HK-2 (cell line): ENCODE results near the gene TNFRSF9.
A peak's percentile ranks its signal among the peaks of the same experiment; 100 is the strongest.
"Not testable (repeated sequence)": the region's sequence is repeated elsewhere in the genome, so short reads cannot be mapped to it uniquely, and the experiment has no call there.

ENCODE experiments used
- DNase-seq: peaks from one replicate; pipeline ENCODE4 v3.0.0-alpha.2; 2018; ENCODE audit not compliant: unreplicated experiment

Gene TNFRSF9

GRCh38 chr1:7940745-7941436 lies at the start of gene TNFRSF9:
Gene TNFRSF9 (minus strand): TSS chr1:7940839. CDS start chr1:7939994, 845 bp downstream.
- peak; percentile 65 for DNase-seq

DNA sequence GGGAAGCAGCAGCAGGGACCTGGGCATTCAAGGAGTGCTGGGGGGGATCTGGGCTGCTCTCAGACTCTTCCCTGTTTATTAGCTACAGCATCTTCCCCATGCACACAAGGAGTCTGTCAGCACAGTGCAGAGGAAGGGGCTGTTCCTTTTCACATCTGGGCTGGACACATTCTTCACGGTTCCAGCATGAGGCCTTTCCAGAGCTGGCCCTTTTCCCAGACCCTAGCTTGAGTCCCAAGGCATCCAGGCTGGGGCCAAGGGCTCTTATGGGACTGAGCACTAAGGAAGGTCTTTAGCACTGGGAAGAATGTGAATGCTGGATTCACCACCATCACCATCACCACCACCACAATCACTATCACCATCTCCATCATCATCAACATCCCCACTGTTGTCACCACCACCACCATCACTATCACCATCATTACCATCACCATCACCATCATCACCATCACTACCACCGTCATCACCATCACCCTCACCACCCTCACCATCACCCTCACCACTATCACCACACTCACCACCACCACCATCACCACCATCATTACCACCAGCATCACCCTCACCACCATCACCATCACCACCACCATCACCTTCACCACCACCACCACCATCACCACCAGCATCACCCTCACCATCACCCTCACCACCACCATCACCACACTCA lies 49.3 kb upstream of the TNFRSF9 start:
- no peak for DNase-seq

DNA sequence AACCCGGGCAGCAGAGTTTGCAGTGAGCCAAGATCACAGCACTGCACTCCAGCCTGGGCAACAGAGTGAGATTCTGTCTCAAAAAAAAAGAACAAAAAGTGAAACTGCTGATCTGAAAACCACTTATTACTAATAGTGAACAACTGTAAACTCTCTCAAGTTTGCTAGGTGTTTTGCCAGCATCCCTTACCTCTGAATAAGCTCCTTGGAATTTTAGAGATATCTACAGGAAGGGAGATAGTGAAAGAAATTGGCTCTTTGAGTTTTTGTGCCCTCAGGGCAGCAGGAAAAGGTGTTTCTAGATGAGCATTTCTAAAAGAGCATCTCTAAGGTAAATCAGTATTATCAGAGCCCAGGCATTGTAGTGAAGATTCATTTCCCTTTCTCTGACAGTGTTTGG lies 47.9 kb upstream of the TNFRSF9 start:
- no peak for DNase-seq

DNA sequence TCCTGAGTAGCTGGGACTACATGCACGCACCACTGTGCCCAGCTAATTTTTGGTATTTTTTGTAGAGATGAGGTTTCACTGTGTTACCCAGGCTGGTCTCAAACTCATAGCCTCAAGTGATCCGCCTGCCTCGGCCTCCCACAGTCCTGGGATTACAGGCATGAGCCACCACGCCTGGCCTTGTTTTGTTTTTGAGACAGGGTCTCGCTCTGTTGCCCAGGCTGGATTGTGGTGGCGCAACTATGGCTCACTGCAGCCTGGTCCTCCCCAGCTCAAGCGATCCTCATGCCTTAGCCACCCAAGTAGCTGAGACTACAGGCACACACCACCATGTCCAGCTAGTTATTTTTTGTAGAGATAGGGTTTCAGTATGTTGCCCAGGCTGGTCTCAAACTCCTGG lies 46.9 kb upstream of the TNFRSF9 start:
- DNase-seq = no peak

- no peak for DNase-seq
These were observed 45.4 kb upstream of the TNFRSF9 start for GRCh38 chr1:7985851-7986612.

DNA sequence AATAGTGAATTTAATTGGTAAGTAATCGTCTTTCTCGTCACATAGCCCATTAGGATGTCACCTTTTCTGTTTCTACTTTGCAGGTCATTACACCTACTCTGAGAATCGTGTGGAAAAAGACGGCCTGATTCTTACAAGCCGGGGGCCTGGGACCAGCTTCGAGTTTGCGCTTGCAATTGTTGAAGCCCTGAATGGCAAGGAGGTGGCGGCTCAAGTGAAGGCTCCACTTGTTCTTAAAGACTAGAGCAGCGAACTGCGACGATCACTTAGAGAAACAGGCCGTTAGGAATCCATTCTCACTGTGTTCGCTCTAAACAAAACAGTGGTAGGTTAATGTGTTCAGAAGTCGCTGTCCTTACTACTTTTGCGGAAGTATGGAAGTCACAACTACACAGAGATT lies 44.2 kb upstream of the TNFRSF9 start:
- DNase-seq = no peak

DNA sequence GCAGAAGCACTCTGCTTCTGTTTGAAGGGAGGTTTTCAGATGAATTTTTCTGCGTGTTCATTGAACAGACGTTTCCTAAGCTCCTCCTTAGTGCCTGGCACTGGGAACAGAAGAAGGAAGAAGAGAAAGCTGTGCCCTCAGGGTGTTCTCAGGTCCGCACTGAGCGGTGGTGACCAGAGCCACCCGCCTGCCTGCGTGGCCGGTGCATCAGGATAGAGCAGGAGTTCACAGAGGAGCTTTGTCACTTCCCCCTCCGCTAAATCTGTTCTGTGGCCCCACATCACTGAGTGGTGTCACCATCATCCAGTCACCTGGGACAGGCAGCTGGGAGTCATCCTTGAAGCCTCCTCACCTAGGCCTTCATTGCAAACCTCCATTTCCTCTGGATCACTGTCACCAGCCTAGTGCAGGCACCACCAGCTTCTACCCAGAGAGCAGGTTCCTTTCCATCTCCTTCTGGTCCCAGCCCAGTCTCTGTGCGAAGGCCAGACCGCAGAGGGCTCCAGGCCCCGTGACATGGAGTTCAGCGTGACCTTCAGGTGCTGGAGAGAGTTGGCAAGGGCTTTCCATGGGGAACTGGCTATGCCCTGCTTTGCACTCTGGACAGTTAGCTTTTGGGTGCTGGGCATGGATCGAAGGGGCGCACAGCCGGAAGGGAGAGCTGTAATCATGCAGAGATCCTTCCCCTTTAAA lies 42.6 kb upstream of the TNFRSF9 start:
- no peak for DNase-seq

DNA sequence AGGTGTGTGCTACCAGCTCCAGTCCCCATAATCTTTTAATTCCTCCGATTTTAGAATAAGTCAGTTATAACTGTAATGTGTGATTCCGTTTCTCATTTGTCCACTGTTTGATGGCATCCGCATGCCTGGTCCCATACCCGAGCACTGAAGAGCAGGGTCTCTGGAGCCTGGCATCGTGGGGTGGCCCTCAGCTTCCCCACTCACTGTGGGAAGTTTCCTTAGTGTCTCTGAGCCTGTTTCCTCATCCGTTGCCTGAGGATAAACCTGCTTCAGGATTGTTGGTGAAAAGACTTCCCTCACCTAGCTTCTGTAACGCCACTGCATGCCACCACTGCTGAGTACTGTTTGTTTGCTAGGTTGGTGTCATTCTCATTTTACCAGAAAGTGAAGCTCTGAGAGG lies 40.3 kb upstream of the TNFRSF9 start:
- no peak for DNase-seq

GRCh38 chr1:7975212-7975865 lies 34.7 kb upstream of the TNFRSF9 start:
- DNase-seq = peak; percentile 76

DNA sequence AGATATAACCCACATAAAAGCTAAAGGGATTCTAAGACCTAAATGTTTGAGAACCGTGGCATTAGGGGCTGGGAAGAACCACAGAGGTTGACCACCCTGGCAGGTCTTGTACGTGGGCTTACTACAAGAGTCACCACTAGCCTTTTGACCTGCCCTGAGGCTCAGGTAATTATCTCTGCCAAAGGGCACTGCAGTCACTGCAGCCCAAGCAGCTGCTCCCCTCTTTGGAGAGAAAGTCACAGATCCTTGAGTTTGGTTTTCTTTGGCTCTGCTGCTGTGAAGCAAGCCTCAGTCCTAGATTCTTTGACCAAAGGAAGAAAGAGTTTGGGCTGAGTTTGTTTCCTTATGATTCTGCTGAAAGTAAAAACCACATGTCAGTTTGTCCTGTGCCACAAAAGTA lies 32.4 kb upstream of the TNFRSF9 start:
- no peak for DNase-seq

- no peak for DNase-seq
These were observed 31.6 kb upstream of the TNFRSF9 start for GRCh38 chr1:7972285-7972684.

- DNase-seq = no peak
These were observed 30.4 kb upstream of the TNFRSF9 start for GRCh38 chr1:7971024-7971423.

DNA sequence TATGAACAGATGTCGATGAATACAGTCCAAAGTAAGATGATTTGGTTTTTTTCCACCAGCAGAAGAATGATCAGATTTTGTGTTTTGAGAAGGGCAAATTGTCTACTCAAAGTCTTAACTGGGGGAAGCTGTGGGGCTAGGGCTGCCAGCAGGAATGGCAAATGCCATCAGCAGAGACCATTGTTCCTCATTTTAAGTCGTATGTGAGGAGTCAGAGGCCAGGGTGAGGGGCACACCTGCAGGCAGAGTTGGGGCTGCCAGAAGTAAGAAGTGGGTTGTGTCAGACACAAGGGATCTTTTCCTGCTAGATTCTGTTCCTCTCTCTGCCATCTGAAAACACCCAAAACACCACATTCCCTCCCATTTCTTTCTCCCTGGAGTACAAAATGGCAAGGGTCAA lies 29.6 kb upstream of the TNFRSF9 start:
- DNase-seq = no peak

DNA sequence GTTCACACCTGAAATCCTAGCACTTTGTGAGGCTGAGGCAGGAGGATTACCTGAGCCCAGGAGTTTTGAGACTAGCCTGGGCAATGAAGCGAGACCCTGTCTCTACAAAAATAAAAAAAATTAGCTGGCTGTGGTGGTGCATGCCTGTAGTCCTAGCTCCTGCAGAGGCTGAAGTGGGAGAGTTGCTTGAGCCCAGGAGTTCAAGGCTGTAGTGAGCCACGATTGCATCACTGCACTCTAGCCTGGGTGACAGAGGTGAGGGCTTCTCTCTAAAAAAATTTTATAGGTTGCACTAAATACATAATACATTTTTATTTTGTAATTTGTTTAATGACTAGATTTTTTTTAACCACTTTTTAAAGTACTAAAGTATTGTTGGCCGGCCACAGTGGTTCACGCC lies 27.0 kb upstream of the TNFRSF9 start:
- DNase-seq = no peak

DNA sequence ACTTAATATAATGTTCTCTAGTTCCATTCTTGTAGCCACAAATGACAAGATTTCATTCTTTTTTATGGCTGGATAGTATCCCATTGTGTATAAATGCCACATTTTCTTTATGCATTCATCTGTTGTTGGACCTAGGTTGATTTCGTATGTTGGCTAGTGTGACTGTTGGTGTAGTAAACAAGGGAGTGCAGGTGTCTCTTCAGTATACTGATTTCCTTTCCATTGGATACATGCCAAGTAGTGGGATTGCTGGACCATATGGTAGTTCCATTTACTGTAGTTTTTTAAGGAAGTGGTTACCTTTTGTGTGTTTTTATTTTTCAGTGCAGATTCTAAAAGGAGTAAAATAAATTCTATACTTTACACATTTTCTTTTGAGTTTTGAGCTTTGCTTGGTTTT lies 26.6 kb upstream of the TNFRSF9 start:
- no peak for DNase-seq

DNA sequence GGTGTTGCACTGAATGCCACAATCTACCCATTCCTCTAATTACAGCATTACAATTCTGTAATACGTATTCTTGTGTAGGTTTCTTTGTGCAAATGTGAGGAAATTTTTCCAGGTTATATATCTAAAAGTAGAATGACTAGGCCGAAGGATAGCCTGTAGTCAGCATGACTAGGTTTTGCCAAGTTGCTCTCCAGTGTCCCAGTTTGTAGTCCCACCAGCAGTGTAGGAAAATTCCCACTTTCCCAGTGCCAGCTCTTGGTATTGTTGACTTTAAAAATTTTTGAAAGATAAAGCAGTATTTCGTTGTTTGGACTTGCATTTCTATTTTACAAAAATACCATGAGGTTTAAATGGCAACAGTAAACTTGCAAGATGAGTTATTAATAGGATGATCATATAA lies 23.8 kb upstream of the TNFRSF9 start:
- DNase-seq = no peak

DNA sequence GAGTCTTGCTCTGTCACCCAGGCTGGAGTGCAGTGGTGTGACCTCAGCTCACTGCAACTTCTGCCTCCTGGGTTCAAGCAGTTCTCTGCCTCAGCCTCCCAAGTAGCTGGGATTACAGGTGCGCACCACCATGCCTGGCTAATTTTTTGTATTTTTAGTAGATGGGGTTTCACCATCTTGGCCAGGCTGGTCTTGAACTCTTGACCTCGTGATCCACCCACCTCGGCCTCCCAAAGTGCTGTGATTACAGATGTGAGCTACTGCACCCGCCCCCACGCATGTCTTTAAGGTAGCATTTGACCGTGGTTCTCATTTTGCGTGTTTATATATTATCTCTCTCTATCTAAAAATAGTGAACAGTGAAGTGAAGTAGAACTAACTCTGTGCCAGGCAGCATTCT lies 23.2 kb upstream of the TNFRSF9 start:
- not testable (repeated sequence) for DNase-seq

DNA sequence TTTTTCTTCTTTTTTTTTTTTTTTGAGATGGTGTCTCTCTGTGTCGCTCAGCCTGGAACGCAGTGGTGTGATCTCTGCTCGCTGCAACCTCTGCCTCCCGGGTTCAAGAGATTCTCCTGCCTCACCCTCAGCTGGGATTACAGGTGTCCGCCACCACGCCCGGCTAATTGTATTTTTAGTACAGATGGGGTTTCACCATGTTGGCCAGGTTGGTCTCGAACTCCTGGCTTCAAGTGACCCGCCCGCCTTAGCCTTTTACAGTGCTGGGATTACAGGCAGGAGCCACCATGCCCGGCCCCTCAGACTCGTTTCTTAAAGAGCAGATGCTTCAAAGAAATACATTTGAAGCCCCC lies 22.7 kb upstream of the TNFRSF9 start:
- not testable (repeated sequence) for DNase-seq

DNA sequence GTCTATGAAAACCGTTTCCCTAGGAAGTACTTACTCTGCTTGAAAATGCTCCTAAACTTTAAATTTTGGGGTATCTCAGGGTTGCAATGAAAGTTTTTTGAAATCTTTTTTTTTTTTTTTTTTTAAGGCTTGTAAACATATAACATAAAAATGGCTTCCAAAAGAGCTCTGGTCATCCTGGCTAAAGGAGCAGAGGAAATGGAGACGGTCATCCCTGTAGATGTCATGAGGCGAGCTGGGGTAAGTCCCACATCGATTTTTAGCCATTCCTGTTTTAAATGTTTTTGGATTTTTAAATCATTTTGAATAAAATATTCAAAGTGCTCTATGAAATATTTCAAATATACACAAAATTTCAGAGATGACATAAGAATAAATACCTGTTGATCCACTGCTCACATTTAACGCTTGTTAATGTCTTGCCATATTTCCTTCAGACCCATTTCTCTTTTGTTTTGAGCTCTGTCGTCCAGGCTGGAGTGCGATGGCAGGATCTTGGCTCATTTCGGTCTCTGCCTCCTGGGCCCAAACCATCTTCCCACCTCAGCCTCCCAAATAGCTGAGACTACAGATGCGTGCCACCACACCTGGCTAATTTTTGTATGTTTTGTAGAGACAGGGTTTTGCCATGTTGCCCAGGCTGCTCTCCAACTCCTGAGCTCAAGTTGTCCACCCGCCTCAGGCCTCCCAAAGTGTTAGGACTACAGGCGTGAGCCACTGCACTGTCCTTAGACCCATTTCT lies 22.2 kb upstream of the TNFRSF9 start:
- DNase-seq = no peak

DNA sequence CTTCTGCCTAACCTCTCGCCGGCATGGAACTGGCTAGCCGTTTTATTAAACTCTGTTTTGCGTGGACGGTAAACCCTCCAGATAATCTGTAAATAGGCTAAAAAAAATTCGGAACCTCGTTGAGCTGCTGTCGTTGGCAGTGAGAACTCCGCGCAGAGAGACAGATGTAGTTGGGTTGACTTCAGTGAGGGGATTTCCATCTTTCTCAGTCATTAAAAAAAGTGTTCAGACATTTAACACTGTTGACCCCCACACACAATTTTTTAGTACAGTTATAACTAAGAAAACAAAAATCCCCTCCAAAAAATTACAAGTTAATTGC lies 21.3 kb upstream of the TNFRSF9 start:
- DNase-seq = no peak
